ENCODE measurements around the gene CD96. TPM values are rescaled to one million over a fixed set of nuclear protein-coding genes. Genes with fewer than 3 reads are reported as not detected.

CD96 gene
- total RNA-seq, 1 donor from 2014 or later = 0.27 TPM

DNA sequence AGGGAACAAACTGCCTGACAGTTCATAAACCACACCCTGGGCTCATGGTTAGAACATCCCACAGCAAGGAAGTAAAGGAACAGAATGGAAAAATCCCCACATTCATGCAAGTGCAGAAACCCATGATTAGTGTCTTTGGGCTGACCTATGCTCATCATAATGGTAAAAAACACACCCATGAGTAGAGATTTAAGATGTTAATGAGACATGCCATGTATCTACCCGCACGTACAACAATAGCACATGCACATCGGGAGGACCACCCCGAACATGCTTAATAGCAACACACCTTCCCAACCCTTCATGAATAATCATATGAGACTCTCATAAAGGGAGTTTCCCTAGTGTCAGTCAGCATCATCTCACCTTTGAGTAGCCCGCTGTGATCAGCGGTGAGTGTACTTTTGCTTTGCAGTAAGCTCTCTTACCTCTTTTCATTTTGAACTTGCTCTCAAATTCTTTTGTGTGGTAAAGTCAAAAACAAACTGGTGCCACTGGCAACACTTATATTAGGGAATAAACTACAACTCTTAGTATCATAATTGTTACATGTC, 30.0 kb downstream of the CD96 start:
- Mint-ChIP-seq H3K36me3 (no peaks in the 10 kb centered on the region), H3K9me3 (no peaks in the 10 kb centered on the region), H3K27ac (no peak overlapping the region), H3K4me3 (no peak overlapping the region), H3K4me1 (peaks cover 20% of the 10 kb centered on the region), H3K27me3 (ENCODE audit: low read depth) (no peaks in the 10 kb centered on the region)
- TF ChIP-seq, protein P1, sequence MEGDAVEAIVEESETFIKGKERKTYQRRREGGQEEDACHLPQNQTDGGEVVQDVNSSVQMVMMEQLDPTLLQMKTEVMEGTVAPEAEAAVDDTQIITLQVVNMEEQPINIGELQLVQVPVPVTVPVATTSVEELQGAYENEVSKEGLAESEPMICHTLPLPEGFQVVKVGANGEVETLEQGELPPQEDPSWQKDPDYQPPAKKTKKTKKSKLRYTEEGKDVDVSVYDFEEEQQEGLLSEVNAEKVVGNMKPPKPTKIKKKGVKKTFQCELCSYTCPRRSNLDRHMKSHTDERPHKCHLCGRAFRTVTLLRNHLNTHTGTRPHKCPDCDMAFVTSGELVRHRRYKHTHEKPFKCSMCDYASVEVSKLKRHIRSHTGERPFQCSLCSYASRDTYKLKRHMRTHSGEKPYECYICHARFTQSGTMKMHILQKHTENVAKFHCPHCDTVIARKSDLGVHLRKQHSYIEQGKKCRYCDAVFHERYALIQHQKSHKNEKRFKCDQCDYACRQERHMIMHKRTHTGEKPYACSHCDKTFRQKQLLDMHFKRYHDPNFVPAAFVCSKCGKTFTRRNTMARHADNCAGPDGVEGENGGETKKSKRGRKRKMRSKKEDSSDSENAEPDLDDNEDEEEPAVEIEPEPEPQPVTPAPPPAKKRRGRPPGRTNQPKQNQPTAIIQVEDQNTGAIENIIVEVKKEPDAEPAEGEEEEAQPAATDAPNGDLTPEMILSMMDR (IDR thresholded peaks at IDR 0.05; ENCODE audit: unreplicated experiment) = no peak
- DNase-seq (ENCODE audit: low spot score in 2 of 2, unreplicated experiment in 2 of 2) = no peak

DNA sequence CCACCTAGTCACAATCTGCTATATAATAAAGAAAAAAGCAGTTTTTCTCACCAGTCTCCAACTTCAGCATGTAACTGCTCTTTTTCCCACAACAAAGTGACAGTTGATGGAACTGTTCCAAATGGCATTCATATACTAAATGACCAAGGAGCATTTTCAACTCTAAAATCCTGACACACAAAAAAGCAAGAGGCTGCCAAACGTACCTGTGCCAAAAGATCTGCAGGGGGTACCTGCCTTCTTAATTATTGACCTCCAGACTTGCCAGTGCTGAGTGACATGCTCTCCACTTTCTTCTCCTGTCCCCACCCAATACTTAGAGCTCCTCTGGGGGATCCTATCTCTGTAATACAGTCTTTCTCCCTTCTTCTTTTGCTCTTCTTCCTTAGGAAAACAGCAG, 35.1 kb downstream of the CD96 start:
- no peak for DNase-seq (ENCODE audit: low spot score in 2 of 2, unreplicated experiment in 2 of 2)
- H3K27ac Mint-ChIP-seq = no peak overlapping the region
- TF ChIP-seq, protein P1 (IDR thresholded peaks at IDR 0.05; ENCODE audit: unreplicated experiment) = no peak
- no peaks in the 10 kb centered on the region for H3K9me3 Mint-ChIP-seq
- H3K4me3 Mint-ChIP-seq = no peak overlapping the region
- no peaks in the 10 kb centered on the region for H3K36me3 Mint-ChIP-seq
- no peaks in the 10 kb centered on the region for H3K4me1 Mint-ChIP-seq
- no peaks in the 10 kb centered on the region for H3K27me3 Mint-ChIP-seq (ENCODE audit: low read depth)

DNA sequence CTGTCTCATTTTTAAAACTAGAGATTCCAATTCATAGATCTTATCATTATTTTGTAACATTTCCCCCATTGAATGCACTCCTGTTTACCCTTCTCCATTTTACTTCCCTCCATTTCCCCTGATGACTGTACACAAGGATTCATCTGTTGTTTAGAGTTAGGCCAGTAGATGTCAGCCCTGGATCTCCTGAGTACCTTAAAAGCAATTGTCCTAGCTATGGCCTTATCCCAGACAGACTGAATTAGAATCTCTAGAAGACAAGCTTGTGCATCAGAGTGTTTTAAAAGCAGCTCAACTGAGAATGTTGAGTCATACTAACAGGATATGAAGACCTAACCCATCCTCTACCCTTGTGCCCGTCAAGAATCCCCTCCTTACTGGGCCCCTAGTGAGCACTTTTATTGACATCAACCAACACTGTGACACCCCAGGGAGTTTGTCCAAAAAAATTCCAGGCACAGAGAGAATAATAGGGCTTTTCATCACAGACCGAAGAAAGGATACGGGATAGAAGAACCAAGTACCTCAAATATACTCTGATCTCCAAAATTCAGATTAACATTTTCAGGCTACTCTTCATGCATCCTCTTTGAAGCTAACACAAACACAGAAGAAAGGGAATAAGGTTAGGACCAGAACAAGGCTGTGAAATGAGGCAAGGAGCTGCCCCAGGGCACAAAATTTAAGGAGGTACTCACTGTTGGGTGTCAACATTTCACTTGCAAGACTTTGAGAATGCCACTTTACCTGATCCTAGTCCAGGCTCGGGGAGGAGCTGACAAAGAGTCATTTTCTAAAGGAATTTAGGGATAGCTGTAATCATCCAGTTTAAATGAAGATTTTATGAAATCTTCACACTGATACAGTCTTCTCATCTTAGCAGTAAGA, 36.0 kb downstream of the CD96 start:
- Mint-ChIP-seq H3K4me1 (no peaks in the 10 kb centered on the region), H3K36me3 (no peaks in the 10 kb centered on the region), H3K9me3 (no peaks in the 10 kb centered on the region), H3K27me3 (ENCODE audit: low read depth) (no peaks in the 10 kb centered on the region), H3K4me3 (no peak overlapping the region), H3K27ac (no peak overlapping the region)
- DNase-seq (ENCODE audit: low spot score in 2 of 2, unreplicated experiment in 2 of 2) = no peak
- TF ChIP-seq, protein P1 (IDR thresholded peaks at IDR 0.05; ENCODE audit: unreplicated experiment) = no peak

DNA sequence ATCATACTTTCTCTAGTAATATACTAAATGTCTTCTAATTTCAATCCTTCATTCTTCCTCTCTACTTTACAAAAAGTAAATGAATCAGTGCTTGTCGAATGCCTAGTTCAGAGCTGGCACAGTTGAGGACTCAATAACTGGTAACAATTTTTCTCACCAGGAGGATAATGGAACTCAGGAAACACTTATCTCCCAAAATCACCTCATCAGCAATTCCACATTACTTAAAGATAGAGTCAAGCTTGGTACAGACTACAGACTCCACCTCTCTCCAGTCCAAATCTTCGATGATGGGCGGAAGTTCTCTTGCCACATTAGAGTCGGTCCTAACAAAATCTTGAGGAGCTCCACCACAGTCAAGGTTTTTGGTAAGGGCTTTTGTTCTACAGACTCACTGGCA, 36.9 kb downstream of the CD96 start:
- no peak overlapping the region for H3K27ac Mint-ChIP-seq
- no peak for DNase-seq (ENCODE audit: low spot score in 2 of 2, unreplicated experiment in 2 of 2)
- H3K4me3 Mint-ChIP-seq = no peak overlapping the region
- TF ChIP-seq, protein P1 (IDR thresholded peaks at IDR 0.05; ENCODE audit: unreplicated experiment) = no peak
- H3K4me1 Mint-ChIP-seq = no peaks in the 10 kb centered on the region
- H3K36me3 Mint-ChIP-seq = no peaks in the 10 kb centered on the region
- no peaks in the 10 kb centered on the region for H3K27me3 Mint-ChIP-seq (ENCODE audit: low read depth)
- no peaks in the 10 kb centered on the region for H3K9me3 Mint-ChIP-seq

DNA sequence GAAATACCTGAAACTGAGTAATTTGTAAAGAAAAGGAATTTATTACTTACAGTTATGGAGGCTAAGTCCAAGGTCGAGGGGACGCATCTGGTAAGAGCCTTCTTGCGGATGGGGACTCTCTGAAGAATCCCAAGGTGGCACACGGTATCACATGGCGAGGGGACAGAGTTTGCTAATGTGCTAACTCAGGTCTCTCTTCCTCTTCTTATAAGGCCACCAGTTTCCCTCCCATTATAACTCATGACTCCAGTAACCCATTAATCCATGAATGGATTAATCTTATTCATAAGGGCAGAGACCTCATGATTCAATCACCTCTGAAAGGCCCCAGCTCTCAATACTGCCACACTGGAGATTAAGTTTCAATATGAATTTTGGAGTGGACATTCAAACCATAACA, 37.5 kb downstream of the CD96 start:
- H3K27me3 Mint-ChIP-seq (ENCODE audit: low read depth) = no peaks in the 10 kb centered on the region

More for the DNA sequence above, 37.5 kb downstream of the CD96 start:
- Mint-ChIP-seq H3K4me1 (no peaks in the 10 kb centered on the region), H3K4me3 (no peak overlapping the region), H3K9me3 (no peaks in the 10 kb centered on the region), H3K27ac (no peak overlapping the region), H3K36me3 (no peaks in the 10 kb centered on the region)
- no peak for DNase-seq (ENCODE audit: low spot score in 2 of 2, unreplicated experiment in 2 of 2)
- TF ChIP-seq, protein P1 (IDR thresholded peaks at IDR 0.05; ENCODE audit: unreplicated experiment) = no peak
